SU-DHL-6 (cell line): Measurements from ENCODE around the gene MYO7B.

ENCODE experiments used
- CTCF ChIP-seq: fragments of 200-600 bp; sonication (generic); IDR thresholded peaks from one replicate; pipeline ENCODE4 v1.5.1; 2017; ENCODE audit warnings: antibody characterized with exemption, mild to moderate bottlenecking, low read length, moderate library complexity; ENCODE audit not compliant: insufficient read depth, poor library complexity, severe bottlenecking
- EZH2phosphoT487 ChIP-seq: fragments of 200-600 bp; sonication (generic), shearing (Covaris generic); conservative IDR thresholded peaks from 2 replicates; pipeline ENCODE4 v1.6.1; 2018; ENCODE audit warnings: mild to moderate bottlenecking, antibody characterized with exemption, low read length, moderate library complexity, mixed read lengths

- TF ChIP-seq CTCF (no peak), EZH2phosphoT487 (no peak)
Observed at GRCh38 chr2:127609818-127610217, 74.3 kb downstream of the MYO7B start.
